ENCODE data around the gene HENMT1.

HENMT1 gene

DNA sequence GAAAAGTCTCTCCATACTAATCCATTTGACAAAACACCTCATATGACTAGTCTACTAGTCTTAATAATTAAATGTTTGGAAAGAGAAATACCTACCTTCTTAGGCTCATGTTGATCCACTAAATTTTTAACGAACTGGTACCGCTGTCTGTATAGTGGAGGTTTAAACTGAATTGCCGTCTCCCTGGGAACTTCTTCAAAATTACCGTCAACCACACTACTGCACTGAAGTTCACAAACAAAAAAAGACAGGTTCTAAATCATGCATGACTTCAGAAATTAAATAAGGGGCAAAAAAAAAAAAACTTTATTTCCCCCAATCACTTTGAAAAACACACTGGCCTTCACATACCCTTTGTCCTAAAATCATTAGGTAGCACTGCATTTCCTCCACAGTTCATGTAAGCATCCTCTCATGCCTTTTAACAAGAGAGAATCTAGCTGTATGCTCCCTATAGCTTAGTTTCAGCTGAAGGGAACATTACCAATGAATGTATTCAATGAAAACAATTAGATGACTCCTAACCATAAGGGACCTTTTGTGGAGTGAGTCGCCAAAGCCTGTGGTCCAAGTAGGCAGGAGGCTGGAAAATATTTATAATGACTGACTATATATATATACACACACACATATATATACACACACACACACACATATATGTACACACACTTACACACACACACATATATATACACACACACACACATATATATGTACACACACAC, 3.4 kb downstream of the HENMT1 start:
- no peak for DNase-seq (ENCODE audit: low read depth in 1 of 2, low spot score in 1 of 2)
- Histone ChIP-seq H3K4me3 (replicated peaks; ENCODE audit: insufficient read depth, low read length) (no peak overlapping the region), H3K27ac (replicated peaks) (no peak overlapping the region), H3K27me3 (ENCODE audit: insufficient read depth, poor library complexity, severe bottlenecking) (no peaks in the 10 kb centered on the region)
- TF ChIP-seq GABPA (IDR thresholded peaks at IDR 0.05; ENCODE audit: low read depth) (no peak), POLR2AphosphoS5 (IDR thresholded peaks at IDR 0.05; ENCODE audit: low read depth) (no peak), SPI1 (IDR thresholded peaks at IDR 0.05; ENCODE audit: borderline replicate concordance, low read depth) (no peak)
- TF ChIP-seq, protein P1, sequence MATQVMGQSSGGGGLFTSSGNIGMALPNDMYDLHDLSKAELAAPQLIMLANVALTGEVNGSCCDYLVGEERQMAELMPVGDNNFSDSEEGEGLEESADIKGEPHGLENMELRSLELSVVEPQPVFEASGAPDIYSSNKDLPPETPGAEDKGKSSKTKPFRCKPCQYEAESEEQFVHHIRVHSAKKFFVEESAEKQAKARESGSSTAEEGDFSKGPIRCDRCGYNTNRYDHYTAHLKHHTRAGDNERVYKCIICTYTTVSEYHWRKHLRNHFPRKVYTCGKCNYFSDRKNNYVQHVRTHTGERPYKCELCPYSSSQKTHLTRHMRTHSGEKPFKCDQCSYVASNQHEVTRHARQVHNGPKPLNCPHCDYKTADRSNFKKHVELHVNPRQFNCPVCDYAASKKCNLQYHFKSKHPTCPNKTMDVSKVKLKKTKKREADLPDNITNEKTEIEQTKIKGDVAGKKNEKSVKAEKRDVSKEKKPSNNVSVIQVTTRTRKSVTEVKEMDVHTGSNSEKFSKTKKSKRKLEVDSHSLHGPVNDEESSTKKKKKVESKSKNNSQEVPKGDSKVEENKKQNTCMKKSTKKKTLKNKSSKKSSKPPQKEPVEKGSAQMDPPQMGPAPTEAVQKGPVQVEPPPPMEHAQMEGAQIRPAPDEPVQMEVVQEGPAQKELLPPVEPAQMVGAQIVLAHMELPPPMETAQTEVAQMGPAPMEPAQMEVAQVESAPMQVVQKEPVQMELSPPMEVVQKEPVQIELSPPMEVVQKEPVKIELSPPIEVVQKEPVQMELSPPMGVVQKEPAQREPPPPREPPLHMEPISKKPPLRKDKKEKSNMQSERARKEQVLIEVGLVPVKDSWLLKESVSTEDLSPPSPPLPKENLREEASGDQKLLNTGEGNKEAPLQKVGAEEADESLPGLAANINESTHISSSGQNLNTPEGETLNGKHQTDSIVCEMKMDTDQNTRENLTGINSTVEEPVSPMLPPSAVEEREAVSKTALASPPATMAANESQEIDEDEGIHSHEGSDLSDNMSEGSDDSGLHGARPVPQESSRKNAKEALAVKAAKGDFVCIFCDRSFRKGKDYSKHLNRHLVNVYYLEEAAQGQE (IDR thresholded peaks at IDR 0.05; ENCODE audit: insufficient replicate concordance, low read depth), result no peak
- TF ChIP-seq, protein P2, sequence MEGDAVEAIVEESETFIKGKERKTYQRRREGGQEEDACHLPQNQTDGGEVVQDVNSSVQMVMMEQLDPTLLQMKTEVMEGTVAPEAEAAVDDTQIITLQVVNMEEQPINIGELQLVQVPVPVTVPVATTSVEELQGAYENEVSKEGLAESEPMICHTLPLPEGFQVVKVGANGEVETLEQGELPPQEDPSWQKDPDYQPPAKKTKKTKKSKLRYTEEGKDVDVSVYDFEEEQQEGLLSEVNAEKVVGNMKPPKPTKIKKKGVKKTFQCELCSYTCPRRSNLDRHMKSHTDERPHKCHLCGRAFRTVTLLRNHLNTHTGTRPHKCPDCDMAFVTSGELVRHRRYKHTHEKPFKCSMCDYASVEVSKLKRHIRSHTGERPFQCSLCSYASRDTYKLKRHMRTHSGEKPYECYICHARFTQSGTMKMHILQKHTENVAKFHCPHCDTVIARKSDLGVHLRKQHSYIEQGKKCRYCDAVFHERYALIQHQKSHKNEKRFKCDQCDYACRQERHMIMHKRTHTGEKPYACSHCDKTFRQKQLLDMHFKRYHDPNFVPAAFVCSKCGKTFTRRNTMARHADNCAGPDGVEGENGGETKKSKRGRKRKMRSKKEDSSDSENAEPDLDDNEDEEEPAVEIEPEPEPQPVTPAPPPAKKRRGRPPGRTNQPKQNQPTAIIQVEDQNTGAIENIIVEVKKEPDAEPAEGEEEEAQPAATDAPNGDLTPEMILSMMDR (IDR thresholded peaks at IDR 0.05; ENCODE audit: insufficient read depth, low read length), result no peak

DNA sequence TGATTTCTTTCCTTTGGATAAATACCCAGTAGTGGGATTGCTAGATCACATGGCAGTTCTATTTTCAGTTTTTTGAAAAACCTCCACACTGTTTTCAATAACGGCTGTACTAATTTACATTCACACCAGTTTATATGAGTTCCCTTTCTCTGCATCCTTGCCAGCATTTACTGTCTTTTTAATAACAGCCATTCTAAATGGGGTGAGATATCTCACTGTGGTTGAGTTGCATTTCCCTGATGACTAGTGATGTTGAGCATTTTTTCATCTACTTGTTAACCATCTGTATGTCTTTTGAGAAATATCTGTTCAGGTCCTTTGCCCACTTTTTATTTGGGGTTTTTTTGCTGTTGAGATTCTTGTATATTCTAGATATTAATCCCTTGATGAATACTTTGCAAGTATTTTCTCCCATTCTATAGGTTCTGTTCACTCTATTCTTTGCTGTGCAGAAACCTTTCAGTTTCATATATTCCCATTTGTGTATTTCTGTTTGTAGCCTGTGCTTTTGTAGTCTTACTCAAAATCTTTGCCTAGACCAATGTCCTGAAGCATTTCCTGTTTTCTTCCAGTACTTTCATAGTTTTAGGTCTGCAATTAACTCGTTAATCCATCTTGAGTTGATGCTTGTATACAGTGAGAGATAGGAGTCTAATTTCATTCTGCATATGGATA, 7.3 kb downstream of the HENMT1 start:
- TF ChIP-seq, protein P2 (IDR thresholded peaks at IDR 0.05; ENCODE audit: insufficient read depth, low read length), result no peak
- TF ChIP-seq POLR2AphosphoS5 (IDR thresholded peaks at IDR 0.05; ENCODE audit: low read depth) (no peak), GABPA (IDR thresholded peaks at IDR 0.05; ENCODE audit: low read depth) (no peak), SPI1 (IDR thresholded peaks at IDR 0.05; ENCODE audit: borderline replicate concordance, low read depth) (no peak)
- TF ChIP-seq, protein P1 (IDR thresholded peaks at IDR 0.05; ENCODE audit: insufficient replicate concordance, low read depth), result no peak
- Histone ChIP-seq H3K4me3 (replicated peaks; ENCODE audit: insufficient read depth, low read length) (no peak overlapping the region), H3K27me3 (ENCODE audit: insufficient read depth, poor library complexity, severe bottlenecking) (no peaks in the 10 kb centered on the region), H3K27ac (replicated peaks) (no peak overlapping the region)
- DNase-seq (ENCODE audit: low read depth in 1 of 2, low spot score in 1 of 2), result no peak

DNA sequence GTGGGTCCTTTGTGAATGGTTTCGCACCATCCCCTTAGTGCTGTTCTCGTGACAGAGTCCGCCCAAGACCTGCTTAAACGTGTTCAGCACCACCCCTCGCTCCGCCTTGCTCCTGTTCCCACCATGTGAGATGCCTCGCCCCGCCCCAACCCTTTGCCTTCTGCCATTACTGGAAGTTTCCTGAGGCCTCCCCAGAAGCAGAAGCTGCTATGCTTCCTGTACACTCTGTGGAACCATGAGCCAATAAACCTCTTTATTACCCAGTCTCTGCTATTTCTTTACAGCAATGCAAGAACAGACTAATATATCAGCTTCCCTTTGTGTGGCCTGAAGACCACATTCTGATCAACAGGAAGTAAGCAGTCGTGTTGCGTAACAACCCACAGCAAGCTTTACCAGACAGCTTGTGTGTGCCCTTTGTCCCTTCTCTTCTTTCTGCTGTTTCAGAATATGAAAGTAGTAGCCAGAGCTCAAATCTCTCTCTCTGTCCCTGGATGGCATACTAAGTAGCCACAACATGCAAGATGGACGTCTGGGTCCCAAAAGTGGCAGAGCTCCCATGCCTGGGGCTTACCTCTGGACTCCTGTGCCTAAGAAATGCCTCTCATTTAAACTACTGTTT, 14.1 kb downstream of the HENMT1 start:
- peak; percentile 44; the same call in 1 of the 2 replicates for TF ChIP-seq GABPA (IDR thresholded peaks at IDR 0.05; ENCODE audit: low read depth)
- TF ChIP-seq SPI1 (IDR thresholded peaks at IDR 0.05; ENCODE audit: borderline replicate concordance, low read depth), result 0 out of 2 replicates have a peak, but pooled peaks have one; percentile 2
- TF ChIP-seq, protein P1 (IDR thresholded peaks at IDR 0.05; ENCODE audit: insufficient replicate concordance, low read depth), result no peak
- TF ChIP-seq, protein P2 (IDR thresholded peaks at IDR 0.05; ENCODE audit: insufficient read depth, low read length), result no peak
- TF ChIP-seq POLR2AphosphoS5 (IDR thresholded peaks at IDR 0.05; ENCODE audit: low read depth), result peak; percentile 91
- DNase-seq (ENCODE audit: low read depth in 1 of 2, low spot score in 1 of 2), result peak; percentile 95 to 100
- no peak overlapping the region for H3K4me3 ChIP-seq (replicated peaks; ENCODE audit: insufficient read depth, low read length)
- no peaks in the 10 kb centered on the region for H3K27me3 ChIP-seq (ENCODE audit: insufficient read depth, poor library complexity, severe bottlenecking)
- H3K27ac ChIP-seq (replicated peaks), result peak overlapping the region; percentile 88
